Kidney glomerular epithelial cell (primary cell): Measurements from ENCODE around the gene OTOP3.
A peak's percentile ranks its signal among the peaks of the same experiment; 100 is the strongest.

Experiments used
- DNase-seq: peaks from one replicate; lab custom pipeline; 2025; lab: John Stamatoyannopoulos, UW

OTOP3 gene

DNA sequence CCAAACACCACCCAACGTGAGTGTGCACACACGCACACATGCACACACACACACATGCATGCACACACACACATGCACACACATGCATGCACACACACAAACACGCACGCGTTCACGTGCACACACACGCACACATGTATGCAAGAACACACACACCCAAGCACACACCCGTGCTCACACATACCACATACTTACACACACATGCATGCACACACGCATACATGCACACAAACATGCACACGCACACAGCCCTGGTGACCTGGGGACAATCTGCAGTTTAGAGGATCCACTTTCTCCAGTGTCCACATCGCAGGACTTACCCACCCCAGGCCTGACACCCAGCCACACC, 18.9 kb upstream of the OTOP3 start:
- DNase-seq = no peak

DNA sequence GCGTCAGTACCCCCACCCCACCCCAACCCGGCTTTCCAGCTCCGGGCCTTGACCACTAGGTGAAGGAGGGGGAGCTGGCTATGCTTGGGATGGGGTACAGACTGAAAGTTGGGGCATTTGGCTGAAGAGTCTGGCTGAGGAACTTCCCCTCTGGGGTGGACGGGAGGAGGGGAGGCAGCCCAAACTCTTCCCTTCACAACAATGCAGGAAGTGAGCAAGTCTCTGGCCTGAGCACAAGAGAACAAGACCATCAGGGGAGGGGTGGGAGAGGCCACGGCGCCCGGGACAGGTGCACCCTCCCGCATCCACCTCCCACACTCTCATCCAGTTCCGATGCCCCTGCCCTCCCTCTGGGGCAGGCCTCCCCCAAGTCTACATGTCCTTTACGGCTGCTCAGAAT, 18.3 kb upstream of the OTOP3 start:
- DNase-seq = no peak

DNA sequence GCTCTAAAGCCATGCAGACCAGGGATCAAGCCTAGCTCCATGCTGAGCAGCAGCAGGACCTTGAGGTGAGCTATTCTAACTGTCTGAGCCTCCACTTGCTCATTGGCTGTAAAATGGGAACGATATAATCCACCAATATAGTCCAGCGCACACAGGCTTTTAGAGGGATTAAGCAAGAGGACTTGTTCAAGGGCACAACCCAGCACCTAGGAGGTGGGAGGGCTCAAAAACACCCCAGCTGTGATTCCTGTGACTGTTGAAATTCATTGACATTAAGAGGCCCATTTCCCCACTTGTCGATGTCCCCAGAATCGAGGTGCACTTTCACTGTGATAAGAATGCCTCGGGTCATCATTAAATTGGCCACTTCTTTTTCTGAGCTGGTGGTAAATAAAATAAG, 16.8 kb upstream of the OTOP3 start:
- no peak for DNase-seq

DNA sequence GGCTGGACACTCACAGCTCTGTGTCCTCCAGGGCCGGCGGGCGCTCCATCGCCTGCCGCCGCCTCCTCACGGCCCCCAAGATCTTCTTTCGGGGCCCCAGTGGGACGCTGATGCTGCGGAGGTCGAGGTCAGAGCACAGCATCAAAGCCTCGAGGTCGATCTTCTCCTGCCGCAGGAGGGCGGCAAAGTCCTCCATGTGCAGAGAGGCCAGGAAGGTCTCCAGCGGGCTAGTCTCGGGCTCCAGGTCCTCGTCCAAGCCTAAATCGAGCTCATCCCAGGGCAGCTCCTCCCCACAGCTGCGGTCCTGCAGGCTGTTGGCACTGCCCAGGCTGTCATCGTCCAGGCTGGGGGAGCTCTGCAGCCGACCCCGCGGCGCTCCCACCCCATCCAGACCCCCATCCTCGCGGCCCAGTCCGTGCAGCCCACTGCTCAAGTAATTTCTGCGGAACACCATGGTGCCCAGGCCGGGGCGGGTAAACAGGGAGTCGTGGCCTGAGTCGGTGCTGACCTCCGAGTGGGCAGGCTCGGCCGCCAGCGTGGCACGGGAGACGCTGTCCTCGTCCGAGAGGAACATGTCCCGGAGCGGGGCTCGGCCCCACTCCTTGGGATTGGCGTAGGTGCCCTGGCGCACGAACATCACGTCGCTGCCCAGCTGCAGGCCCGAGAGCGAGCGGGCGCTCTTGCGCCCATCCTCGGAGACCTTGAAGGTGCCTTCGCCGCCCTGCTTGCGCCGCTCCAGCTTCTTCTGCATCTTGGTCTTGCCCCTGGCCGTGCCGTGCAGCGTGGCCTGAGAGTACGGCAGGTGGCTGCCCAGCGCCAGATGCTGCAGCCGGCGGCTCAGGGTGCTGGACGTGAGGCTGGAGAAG, 16.0 kb upstream of the OTOP3 start:
- DNase-seq = no peak

DNA sequence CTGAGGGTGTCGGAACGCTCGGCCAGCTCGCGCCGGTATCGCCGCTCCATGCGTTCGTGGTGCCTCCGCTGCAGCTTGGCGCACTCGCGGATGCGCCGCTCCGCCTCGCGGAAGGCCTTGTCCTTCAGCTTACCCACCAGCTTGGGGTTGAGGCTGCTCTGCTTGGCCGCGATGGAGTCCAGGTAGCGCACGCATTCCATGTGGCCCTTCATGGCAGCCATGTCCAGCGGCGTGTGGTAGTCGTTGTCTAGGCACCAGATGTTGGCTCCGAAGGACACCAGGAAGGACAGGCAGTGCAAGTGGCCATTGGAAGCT, 15.4 kb upstream of the OTOP3 start:
- DNase-seq = no peak

DNA sequence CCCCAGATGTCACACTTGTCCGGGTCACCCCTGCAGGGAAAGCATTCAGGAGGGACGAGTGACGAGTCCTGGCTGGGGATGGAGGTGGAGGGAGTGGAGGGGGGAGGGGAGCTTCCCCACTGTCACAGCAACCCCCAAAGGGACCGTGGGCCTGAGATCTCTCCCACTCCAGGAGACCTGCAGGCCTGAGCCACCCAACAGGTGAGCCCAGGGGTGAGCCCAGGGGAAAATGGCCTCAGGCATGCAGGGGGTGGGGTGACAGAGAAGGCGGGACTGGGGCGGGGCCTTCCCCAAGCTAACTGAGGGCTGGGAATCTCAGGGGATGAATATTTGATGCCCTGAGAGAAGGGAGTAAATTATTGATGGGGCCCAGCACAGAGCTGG, 15.1 kb upstream of the OTOP3 start:
- DNase-seq = no peak

DNA sequence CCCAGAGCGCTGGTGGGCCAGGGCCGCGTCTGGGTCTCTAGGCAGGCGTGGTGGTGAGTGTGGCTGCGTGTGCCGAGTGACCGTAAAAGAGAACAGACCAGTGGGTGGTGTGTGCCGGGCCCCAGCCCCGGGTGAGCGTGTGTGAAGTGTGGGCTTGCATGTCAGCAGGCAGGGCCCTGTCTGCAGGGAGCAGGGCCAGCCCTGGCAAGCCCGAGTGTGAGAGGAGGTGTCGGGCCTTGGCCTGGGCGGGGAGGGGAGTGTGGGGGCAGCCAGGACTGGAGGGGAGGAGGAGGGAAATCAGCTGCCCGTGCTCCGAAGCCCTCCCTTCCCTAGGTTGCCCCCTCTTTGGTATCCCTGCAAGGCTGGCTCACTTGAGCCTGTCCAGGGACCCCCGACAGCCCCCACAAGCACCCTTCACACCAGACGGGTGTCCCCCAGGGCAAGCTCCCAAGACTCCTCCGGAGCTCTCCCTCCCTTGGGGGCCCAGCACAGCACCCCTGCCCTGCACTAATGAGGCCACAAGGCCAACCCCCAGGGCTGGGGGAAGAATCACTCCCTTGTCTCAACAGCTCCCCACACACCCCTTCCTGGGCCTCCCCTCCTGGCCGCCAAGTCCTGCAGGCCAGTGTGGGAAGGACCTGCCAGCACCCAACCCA, 14.5 kb upstream of the OTOP3 start:
- no peak for DNase-seq

DNA sequence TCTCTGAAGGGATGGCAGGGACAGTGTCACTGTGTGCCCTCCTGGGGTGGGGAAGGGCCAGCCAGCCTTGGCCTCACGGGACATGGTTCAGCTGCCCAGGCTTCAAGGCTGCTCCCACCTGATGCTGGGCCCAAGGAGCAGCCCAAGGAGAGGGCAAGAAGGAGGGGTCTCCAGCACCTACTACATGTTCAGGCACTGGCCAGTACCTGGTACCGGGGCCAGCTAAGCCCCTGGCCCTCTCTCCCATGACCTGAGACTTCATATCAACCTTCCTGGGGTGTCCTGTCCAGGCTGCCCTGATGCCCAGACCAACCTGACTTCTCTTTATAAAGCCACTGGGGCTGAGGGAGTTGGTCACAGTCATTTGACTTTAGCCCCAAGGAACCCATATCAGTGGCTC, 13.9 kb upstream of the OTOP3 start:
- no peak for DNase-seq

DNA sequence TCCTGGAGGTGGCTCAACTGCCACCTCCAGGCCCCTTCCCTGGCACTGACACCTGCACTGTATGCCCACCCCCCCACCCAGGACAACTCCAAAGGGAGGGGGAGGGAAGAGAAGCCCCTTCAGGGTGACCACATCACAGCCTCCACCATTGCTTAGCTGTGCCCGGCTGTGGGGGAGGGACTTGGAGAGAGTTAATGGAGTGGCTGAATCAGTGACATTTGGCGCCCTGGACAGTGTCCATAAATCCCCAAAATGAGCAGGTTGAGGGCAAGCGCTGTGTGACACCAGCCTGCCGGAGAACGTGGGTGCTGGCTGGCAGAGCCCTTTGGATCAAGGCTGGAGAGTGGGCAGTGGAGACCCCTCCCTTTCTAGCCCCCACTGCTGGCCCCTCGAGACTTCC, 13.5 kb upstream of the OTOP3 start:
- DNase-seq = no peak

DNA sequence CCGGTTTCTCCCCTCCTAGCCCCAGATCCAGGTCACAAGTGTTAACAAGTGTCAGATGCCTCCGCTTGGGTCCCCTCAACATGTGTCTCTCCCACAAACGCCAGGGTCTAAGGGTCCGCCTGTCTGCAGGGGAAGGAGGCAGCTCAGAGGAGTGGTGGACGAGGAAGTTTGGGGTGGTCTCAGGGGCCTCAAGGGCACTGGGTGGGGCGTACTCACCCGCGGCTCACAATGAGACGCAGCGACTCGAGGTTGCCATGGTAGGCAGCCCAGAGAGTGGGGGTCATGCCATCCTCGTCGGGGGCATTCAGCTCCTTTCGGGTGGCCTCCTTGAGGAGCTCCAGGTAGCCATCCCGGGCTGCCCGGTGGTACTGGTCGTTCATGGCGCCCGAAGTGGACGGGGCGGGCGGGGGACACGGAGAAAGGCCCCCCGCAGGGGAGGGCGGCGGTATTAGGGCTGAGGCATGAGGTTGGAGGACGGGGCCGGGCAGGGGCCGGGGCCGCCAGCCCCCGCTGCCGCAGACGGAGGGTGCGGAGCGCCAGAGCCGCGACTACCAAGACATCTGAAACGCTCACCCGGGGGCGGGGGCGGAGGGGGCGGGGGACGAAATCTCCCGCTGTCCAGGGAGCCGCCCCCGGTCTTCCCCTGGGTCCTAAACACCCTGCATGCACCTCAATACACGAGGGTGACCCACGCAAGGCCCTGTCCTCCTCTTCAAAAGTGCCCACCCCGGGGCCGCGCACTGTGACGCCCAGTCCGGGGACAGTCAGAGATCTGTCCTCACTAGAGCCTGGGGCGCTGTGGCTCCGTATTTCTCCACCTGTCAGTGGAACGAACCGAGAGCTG, 12.8 kb upstream of the OTOP3 start, which contains the start of gene USH1G:
Gene USH1G, minus strand, starts transcription at position 562 of the 844 bp plus-strand sequence. Its CDS starts 182 bp downstream, at position 380.
- no peak for DNase-seq

DNA sequence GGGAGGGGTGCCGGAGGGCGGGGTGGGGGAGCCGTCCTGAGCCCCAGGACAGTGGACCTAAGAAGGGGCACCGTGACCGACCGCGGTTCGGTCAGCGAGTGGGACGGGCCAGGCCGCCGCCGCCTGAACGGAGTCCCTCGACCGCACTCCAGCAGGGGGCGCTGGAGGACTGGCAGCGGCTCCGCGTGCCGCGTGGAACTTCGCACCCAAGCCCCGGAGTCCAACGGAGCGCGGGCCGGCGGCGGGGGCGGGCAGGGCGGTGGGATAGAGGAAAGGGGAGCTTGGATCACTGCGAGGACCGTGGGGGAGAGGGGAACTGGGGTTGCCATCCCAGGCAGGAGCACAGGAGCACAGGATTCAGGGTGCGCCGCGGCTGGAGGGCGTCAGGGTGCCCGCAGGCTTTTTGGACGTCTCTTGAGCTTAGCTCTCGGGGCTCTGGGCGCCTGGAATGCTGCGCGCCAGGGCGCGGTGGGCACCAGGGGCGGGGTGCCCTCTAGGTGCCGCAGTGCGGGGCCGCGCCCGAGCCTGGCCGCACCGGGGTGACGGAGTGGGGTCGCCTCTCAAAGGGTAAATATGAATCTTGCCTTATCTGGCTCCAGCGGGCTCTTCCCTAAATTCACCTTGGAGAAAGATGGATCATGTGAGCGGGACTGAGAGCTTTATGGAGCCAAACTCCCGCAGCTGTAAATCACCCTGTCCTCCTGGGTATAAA, 12.0 kb upstream of the OTOP3 start:
- DNase-seq = peak; percentile 11

DNA sequence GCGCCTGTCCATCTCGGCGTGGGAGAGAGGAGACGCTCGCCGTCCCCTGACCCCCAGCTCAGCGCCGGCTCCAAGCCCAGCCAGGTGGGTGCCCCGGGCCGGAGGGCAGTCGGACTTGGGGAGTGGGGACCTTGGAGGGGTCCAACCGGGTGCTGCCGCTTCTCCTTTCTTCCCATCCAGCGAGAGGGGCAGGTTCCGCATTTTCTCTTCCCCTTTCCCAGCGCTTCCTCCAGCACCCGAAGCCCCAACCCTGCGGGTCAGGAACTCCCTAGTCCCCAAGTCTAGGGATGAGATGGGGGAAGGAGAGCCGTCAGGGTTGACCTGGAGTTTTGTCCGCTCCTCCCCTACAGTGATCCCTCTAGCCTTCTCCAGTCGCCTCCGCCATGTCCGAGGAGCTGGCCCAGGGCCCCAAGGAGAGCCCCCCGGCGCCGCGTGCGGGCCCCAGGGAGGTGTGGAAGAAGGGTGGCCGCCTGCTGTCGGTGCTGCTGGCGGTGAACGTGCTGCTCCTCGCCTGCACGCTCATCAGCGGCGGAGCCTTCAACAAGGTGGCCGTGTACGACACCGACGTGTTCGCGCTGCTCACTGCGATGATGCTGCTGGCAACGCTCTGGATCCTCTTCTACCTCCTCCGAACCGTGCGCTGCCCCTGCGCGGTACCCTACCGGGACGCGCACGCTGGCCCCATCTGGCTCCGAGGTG, 11.3 kb upstream of the OTOP3 start, which contains the start of gene OTOP2:
Gene OTOP2, plus strand, starts transcription at position 24 of the 699 bp plus-strand sequence. Its CDS starts 360 bp downstream, at position 384.
- DNase-seq = no peak

DNA sequence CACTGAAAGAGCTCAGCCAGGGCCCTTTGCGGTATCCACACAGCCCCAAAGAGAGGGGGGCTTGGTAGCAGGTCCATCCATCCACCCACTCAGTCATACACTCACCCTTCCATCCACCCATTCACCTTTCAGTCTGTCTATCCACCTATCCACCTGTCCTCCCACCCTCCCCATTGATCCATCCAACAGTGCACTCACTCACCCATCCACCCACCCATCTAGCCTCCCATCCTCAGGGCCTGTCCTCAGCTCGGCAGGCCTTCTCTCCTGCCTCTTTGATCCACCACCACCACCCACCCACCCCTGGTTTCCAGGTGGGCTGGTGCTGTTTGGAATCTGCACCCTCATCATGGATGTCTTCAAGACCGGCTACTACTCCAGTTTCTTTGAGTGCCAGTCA, 10.5 kb upstream of the OTOP3 start:
- DNase-seq = no peak

DNA sequence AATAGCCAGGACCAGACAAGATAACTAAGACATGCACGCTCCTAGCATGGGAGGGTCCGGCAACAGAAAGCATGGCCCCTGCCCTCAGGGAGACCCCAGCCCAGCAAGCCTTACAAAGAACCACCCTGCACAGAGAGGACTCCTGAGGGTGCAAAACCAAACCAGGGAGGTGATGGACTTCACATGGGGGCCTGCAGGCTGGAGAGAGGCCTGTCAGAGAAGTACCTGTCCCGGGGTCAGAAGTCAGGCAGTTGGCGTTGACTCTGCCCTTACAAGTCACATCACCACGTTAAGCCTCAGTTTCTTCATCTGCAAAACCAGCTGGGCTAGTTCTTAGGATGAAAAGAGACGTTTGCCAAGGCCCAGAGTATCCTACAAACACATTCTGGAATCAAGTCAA, 6.9 kb upstream of the OTOP3 start:
- DNase-seq = no peak

DNA sequence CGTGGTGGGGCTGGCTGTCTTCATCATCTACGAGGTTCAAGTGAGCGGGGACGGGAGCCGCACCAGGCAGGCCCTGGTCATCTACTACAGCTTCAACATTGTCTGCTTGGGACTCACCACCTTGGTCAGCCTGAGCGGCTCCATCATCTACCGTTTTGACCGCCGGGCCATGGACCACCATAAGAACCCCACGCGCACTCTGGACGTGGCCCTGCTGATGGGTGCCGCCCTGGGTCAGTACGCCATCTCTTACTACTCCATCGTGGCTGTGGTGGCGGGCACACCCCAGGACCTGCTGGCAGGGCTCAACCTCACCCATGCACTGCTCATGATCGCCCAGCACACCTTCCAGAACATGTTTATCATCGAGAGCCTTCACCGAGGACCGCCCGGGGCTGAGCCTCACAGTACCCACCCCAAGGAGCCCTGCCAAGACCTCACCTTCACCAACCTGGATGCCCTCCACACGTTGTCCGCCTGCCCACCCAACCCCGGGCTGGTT, 5.1 kb upstream of the OTOP3 start:
- no peak for DNase-seq

DNA sequence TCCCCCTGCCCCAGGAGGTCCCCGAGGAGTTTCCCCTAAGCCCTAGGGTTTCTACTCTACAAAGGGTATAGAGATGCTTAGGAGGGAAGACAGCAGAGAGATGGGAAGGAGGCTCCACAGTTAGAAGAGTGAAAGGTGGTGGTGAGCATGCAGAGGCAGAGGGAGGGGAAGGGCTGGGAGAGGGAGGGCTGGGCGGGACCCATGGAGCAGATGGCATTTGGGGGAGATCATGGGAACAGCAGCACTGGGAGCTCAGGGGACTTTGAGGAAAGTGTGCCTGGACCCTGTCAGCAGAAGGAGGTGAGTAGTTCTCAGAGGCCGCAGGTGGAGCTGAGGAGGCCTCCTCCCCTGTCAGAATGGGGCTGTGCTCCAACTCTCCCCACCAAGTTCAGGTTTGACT, 650 bp upstream of the OTOP3 start:
- no peak for DNase-seq

DNA sequence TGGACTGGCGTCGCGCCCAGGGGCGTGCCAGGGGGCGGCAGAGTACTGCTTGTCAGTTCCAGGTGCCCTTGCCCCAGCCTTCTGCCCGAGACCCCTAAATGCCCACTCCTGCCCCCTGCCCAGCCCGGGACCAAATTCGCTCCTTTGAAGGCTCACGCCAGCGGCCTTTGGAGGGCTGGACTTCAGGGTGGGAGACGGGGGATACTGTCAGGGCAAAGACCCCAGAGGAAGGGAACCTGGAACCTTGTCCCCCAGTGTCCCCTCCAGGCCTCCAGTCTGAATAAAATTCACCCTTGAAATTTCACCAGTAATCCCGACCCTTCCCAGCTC, 737 bp downstream of the OTOP3 start:
- DNase-seq = no peak

DNA sequence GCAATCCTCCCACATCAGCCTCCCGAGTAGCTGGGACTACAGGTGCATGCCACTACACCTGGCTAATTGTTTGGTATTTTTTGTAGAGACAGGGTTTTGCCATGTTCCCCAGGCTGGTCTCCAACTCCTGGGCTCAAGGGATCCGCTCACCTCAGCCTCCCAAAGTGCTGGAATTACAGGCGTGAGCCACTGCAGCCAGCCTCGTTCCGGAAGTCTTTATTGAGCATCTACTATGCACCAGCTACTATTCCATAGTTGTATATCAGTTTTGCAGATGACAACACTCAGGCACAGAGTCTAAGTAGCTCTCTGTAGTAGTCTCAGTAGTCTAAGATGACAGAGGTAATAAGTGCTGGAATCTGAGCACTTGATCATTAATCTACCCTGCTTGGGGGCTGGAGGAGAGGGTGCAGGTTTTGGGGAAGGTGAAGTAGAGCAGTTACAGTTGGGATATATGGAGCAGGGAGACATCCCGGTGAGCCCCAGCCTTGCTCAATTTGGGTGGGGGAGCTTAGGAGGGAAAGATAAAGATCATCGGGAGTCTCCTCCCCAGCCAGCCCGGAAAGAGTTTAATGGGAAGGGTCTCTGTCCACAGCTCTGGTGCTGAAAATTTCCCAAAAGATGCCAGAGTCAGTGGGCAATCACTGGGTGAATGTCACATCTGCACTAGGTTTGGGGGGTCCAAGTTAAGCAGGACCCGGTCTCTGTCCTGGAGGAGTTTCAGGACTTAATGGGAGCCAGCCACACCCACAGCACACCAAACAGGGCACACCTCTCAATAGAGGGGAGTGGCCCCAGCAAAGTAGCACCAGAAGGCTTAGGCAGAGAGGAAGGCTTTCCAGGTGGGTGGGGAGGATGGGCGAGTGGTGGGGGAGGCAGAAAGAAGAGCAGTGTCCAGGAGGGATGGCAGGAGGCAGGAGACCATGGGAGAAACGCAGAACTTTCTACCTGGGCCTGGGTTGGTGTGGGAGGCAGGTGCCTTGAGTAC, 1.7 kb downstream of the OTOP3 start:
- DNase-seq = no peak

DNA sequence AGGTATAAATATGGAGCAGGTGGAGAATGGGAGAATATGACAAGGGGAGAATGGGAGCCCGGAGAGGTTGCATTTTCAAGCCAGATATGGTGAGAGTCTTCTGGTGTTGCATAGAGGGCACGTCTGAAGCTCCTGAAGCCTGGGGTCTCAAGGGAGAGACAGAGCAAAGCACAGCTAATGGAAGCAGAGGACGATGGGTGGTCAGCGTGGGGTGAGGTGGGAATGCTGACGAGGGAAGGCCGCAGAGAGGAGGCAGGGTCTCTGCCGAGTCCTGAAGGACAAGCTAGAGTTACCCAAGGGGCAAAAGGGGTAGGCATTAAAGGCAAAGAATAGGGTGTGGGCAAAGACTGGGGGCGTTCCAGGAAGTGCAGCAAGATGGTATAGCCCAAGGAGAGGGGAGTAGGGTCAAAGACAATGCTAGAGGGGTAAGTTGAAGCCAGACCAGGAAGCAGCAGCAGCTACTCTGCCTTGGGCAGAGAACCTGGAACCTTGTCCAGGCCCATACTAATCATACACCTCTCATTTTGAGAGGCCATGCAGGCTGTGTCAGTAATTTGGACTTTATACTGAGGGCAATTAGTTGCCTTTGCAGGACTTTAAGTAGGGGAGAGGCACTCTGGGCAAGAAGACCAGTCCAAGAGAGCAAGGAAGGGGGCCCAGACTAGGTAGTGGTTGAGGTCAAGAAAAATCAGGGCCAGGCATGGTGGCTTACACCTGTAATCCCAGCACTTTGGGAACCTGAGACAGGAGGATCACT, 2.7 kb downstream of the OTOP3 start:
- no peak for DNase-seq

DNA sequence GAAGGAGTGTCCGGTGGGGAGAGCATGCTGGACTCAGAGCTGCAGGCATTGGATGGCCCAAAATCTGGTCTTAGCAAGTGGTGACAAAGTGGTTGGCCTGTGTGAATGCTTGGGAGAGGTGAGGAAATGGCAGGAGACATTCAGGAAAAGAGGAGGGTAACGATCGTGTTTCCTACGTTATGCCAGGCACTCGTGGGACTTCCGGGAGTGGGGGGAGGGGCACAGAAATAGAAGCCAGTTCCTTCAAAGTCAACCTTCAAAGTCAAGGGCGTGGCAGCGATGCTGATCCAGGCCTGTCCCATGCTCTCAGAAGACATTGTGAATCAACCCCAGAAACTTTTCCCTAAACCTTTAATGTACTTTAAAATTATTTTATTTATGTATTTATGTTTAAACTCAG, 3.8 kb downstream of the OTOP3 start:
- DNase-seq = no peak
